SK-N-MC (cell line): ENCODE data around the gene MAPK13.

Source experiments
- EZH2 ChIP-seq: fragments of 200-600 bp; sonication (generic); IDR thresholded peaks from one replicate; pipeline ENCODE4 v1.6.1; 2017; ENCODE audit warnings: antibody characterized with exemption
- FOXP2 ChIP-seq: optimal IDR thresholded peaks from 2 replicates; pipeline ENCODE3; 2011; ENCODE audit warnings: mild to moderate bottlenecking, moderate library complexity; ENCODE audit not compliant: insufficient read depth; ENCODE audit errors: extremely low read length, control extremely low read depth
- POLR2AphosphoS5 ChIP-seq: IDR thresholded peaks from 2 replicates; pipeline ENCODE4 v1.6.1; 2012; ENCODE audit warnings: mild to moderate bottlenecking, low read depth, low read length, borderline replicate concordance

DNA sequence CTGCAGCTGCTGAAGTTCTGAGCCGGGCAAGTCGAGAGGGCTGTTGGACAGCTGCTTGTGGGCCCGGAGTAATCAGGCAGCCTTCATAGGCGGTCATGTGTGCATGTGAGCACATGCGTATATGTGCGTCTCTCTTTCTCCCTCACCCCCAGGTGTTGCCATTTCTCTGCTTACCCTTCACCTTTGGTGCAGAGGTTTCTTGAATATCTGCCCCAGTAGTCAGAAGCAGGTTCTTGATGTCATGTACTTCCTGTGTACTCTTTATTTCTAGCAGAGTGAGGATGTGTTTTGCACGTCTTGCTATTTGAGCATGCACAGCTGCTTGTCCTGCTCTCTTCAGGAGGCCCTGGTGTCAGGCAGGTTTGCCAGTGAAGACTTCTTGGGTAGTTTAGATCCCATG is 21.2 kb upstream of the MAPK13 start:
- TF ChIP-seq EZH2: no peak
- TF ChIP-seq POLR2AphosphoS5: no peak
- TF ChIP-seq FOXP2: no peak
